Keratinocyte (primary cell): ENCODE results near the gene HP1BP3. TPM values are rescaled to one million over a fixed set of nuclear protein-coding genes. Genes with fewer than 3 reads are reported as not detected.

ENCODE experiments used
- DNase-seq: peaks from one replicate; pipeline ENCODE4 v3.0.0-alpha.2; 2011; ENCODE audit warnings: low read depth, missing footprints, low spot score
- FAIRE-seq: peaks from 2 replicates; lab custom pipeline; 2011; peaks lifted over from hg19 to GRCh38; lab: Jason Lieb, UNC
- H2AFZ ChIP-seq: 2 replicates; pipeline ENCODE4 v1.6.0; 2012; ENCODE audit warnings: low read length, control low read depth, inconsistent platforms; ENCODE audit not compliant: control insufficient read depth
- H3K27ac ChIP-seq: 2 replicates; pipeline ENCODE4 v1.5.1; 2011; ENCODE audit warnings: low read length; ENCODE audit not compliant: control insufficient read depth, insufficient read depth
- H3K27me3 ChIP-seq: 3 replicates; pipeline ENCODE4 v1.6.0; 2011; ENCODE audit warnings: low read length; ENCODE audit not compliant: control insufficient read depth, insufficient read depth; ENCODE audit errors: extremely low read depth
- H3K36me3 ChIP-seq, 2 experiments: 2 replicates in 1 of 2; 3 replicates in 1 of 2; pipeline ENCODE4 v1.5.1; 2011; ENCODE audit warnings: low read length in 2 of 2, mild to moderate bottlenecking in 1 of 2; ENCODE audit not compliant: control insufficient read depth in 2 of 2, insufficient read depth in 2 of 2; ENCODE audit errors: extremely low read depth in 1 of 2
- H3K4me1 ChIP-seq: 3 replicates; pipeline ENCODE4 v1.5.1; 2011; ENCODE audit warnings: low read length; ENCODE audit not compliant: control insufficient read depth, insufficient read depth; ENCODE audit errors: extremely low read depth
- H3K4me2 ChIP-seq: 3 replicates; pipeline ENCODE4 v1.6.0; 2011; ENCODE audit warnings: low read depth, low read length; ENCODE audit not compliant: control insufficient read depth, insufficient read depth; ENCODE audit errors: extremely low read depth
- H3K4me3 ChIP-seq, 3 experiments: fragments of 200-600 bp in 1 of 3; sonication (generic) in 1 of 3; 2 replicates in 2 of 3; 3 replicates in 1 of 3; pipeline ENCODE4 v1.5.1; 2011 to 2016; ENCODE audit warnings: low read length in 3 of 3, mild to moderate bottlenecking in 3 of 3, control low read depth in 2 of 3, inconsistent platforms in 1 of 3, low read depth in 1 of 3, mixed read lengths in 1 of 3, mixed run types in 1 of 3, moderate library complexity in 1 of 3; ENCODE audit not compliant: control insufficient read depth in 2 of 3, insufficient read depth in 2 of 3; ENCODE audit errors: extremely low read depth in 1 of 3
- H3K79me2 ChIP-seq: 2 replicates; pipeline ENCODE4 v1.6.0; 2012; ENCODE audit warnings: low read length; ENCODE audit not compliant: control insufficient read depth, insufficient read depth
- H3K9ac ChIP-seq: 3 replicates; pipeline ENCODE4 v1.6.0; 2011; ENCODE audit warnings: low read length; ENCODE audit not compliant: control insufficient read depth, insufficient read depth; ENCODE audit errors: extremely low read depth
- H3K9me1 ChIP-seq: 3 replicates; pipeline ENCODE4 v1.6.0; 2011; ENCODE audit warnings: low read length; ENCODE audit not compliant: control insufficient read depth, insufficient read depth; ENCODE audit errors: extremely low read depth
- H3K9me3 ChIP-seq: 2 replicates; pipeline ENCODE4 v1.5.1; 2012; ENCODE audit warnings: low read depth, low read length; ENCODE audit not compliant: control insufficient read depth
- H4K20me1 ChIP-seq: 3 replicates; pipeline ENCODE4 v1.6.0; 2011; ENCODE audit warnings: low read length; ENCODE audit not compliant: control insufficient read depth, insufficient read depth; ENCODE audit errors: extremely low read depth
- CTCF ChIP-seq, 3 experiments: IDR thresholded peaks in 1 of 3; conservative IDR thresholded peaks in 1 of 3; optimal IDR thresholded peaks in 1 of 3; 2 replicates in 2 of 3; 3 replicates in 1 of 3; pipeline versions ENCODE3 to v1.5.1; 2011; ENCODE audit warnings: low read length in 3 of 3, mild to moderate bottlenecking in 3 of 3, moderate library complexity in 2 of 3, control low read depth in 1 of 3, inconsistent platforms in 1 of 3; ENCODE audit not compliant: insufficient read depth in 2 of 3; ENCODE audit errors: extremely low read depth in 1 of 3
- EZH2 ChIP-seq: IDR thresholded peaks from one replicate; pipeline ENCODE4 v1.6.1; 2012; ENCODE audit warnings: inconsistent platforms, mild to moderate bottlenecking, low read length, moderate library complexity
- dilution Hi-C: fragments of 300-500 bp; cut with MboI; formaldehyde crosslinking; loops from one replicate; pipeline ENCODE4 v1.7.0; 2020; ENCODE audit warnings: low sequenced_read_pairs; ENCODE audit not compliant: extremely low pct_ligation_motif_present
- polyA plus RNA-seq, 5 experiments: library from polyadenylated mRNA; depleted of rRNA in 3 of 5; stranded (reverse) in 3 of 5; stranded (forward) in 1 of 5; unstranded in 1 of 5; fragments of >200 nt; gene quantifications; 1 replicate in 1 of 5; 2 replicates in 3 of 5; 3 replicates in 1 of 5; pipeline versions ENCODE4 v1.2.1 to v1.2.3, GENCODE V29; 2011 to 2012; ENCODE audit warnings: missing spikeins in 2 of 5, low read depth in 1 of 5, low replicate concordance in 1 of 5

HP1BP3 gene
- polyA plus RNA-seq, 1 donor (not counting 4 experiments of a cell fraction or from before 2014, with no cell fraction given), result 148 TPM

- Histone ChIP-seq H3K4me1 (peaks cover 6% of the 10 kb centered on the region), H4K20me1 (no peaks in the 10 kb centered on the region), H3K9me3 (no peaks in the 10 kb centered on the region), H3K9ac (no peak overlapping the region), H3K36me3 (peaks cover 4 to 10% of the 10 kb centered on the region in 2 experiments), H3K4me3 (no peak overlapping the region), H3K79me2 (no peaks in the 10 kb centered on the region), H3K9me1 (no peaks in the 10 kb centered on the region), H3K27ac (no peak overlapping the region), H3K4me2 (no peak overlapping the region), H2AFZ (no peak overlapping the region), H3K27me3 (no peaks in the 10 kb centered on the region)
- DNase-seq (no peak), FAIRE-seq (no peak)
- no peak for TF ChIP-seq CTCF (optimal IDR thresholded peaks at IDR 0.05 in 1 of 3, IDR thresholded peaks at IDR 0.05 in 1 of 3, conservative IDR thresholded peaks at IDR 0.05 in 1 of 3; ENCODE audit: extremely low read depth in 1 of 3, insufficient read depth in 2 of 3, low read length in 3 of 3)
- no peak for TF ChIP-seq EZH2
- dilution Hi-C loops, result no loop called here
These were observed 27.4 kb upstream of the HP1BP3 start for GRCh38 chr1:20814534-20814871.

GRCh38 chr1:20811916-20812315 is 24.8 kb upstream of the HP1BP3 start:
- Histone ChIP-seq H3K27ac (no peak overlapping the region), H3K9ac (no peak overlapping the region), H2AFZ (no peak overlapping the region), H3K9me3 (no peaks in the 10 kb centered on the region), H3K27me3 (no peaks in the 10 kb centered on the region), H4K20me1 (no peaks in the 10 kb centered on the region), H3K4me2 (no peak overlapping the region), H3K9me1 (no peaks in the 10 kb centered on the region), H3K4me1 (peaks cover 6% of the 10 kb centered on the region), H3K4me3 (no peak overlapping the region), H3K36me3 (peaks cover 3 to 10% of the 10 kb centered on the region in 2 experiments), H3K79me2 (no peaks in the 10 kb centered on the region)
- dilution Hi-C loops, result no loop called here
- DNase-seq (no peak), FAIRE-seq (no peak)
- TF ChIP-seq EZH2, result no peak
- TF ChIP-seq CTCF (optimal IDR thresholded peaks at IDR 0.05 in 1 of 3, IDR thresholded peaks at IDR 0.05 in 1 of 3, conservative IDR thresholded peaks at IDR 0.05 in 1 of 3; ENCODE audit: extremely low read depth in 1 of 3, insufficient read depth in 2 of 3, low read length in 3 of 3), result no peak
